WTC11 (cell line): ENCODE data around the gene RAPGEF5. TPM values are rescaled to one million over a fixed set of nuclear protein-coding genes. Genes with fewer than 3 reads are reported as not detected.

Experiments used
- ATAC-seq: fragments of 200-7000 bp; cut with Tn5 transposase; 2 replicates; pipeline ENCODE4 v1.10.0; 2021; ENCODE audit warnings: mild to moderate bottlenecking, moderate library complexity
- CTCF ChIA-PET: fragments of 300-600 bp; sonication (Branson Sonifier 250); formaldehyde crosslinking; loops from one replicate; lab custom pipeline; 2021; ENCODE audit warnings: antibody characterized with exemption; lab: Charles Lee
- POLR2A ChIA-PET: fragments of 350-600 bp; sonication (Branson Sonifier 250); formaldehyde crosslinking; loops from one replicate; lab custom pipeline; 2021; ENCODE audit warnings: antibody characterized with exemption; lab: Charles Lee
- DNase-seq: peaks from one replicate; pipeline ENCODE4 v3.0.0; 2021; ENCODE audit warnings: low spot score
- H3K27ac Mint-ChIP-seq: 2 replicates; pipeline ENCODE4 v1.8.0; 2021; ENCODE audit warnings: mixed read lengths
- H3K27me3 Mint-ChIP-seq: 2 replicates; pipeline ENCODE4 v1.8.0; 2021; ENCODE audit warnings: low read depth, mild to moderate bottlenecking, moderate library complexity, mixed read lengths
- H3K36me3 Mint-ChIP-seq: 2 replicates; pipeline ENCODE4 v1.8.0; 2021; ENCODE audit warnings: mixed read lengths
- H3K4me1 Mint-ChIP-seq: 2 replicates; pipeline ENCODE4 v1.8.0; 2022; ENCODE audit warnings: mixed read lengths
- H3K4me3 Mint-ChIP-seq: 2 replicates; pipeline ENCODE4 v1.8.0; 2021; ENCODE audit warnings: mild to moderate bottlenecking, moderate library complexity, mixed read lengths
- H3K9me3 Mint-ChIP-seq: 2 replicates; pipeline ENCODE4 v1.8.0; 2021; ENCODE audit warnings: mixed read lengths
- ATF2 ChIP-seq: sonication (generic); formaldehyde crosslinking; IDR thresholded peaks from 2 replicates; pipeline ENCODE4 v1.8.1; 2022; ENCODE audit warnings: low read depth, missing genetic modification reagents, borderline replicate concordance
- ETV6 ChIP-seq: sonication (generic); formaldehyde crosslinking; IDR thresholded peaks from 2 replicates; pipeline ENCODE4 v1.8.1; 2022; ENCODE audit warnings: mild to moderate bottlenecking, missing genetic modification reagents
- GTF2I ChIP-seq: fragments of 250-450 bp; sonication (Bioruptor Pico); conservative IDR thresholded peaks from 2 replicates; pipeline ENCODE4 v1.4.0; 2021; ENCODE audit warnings: mild to moderate bottlenecking
- JAZF1 ChIP-seq: fragments of 250-450 bp; sonication (Bioruptor Pico); IDR thresholded peaks from 2 replicates; pipeline ENCODE4 v1.9.0; 2021; ENCODE audit warnings: moderate library complexity, mild to moderate bottlenecking, inconsistent platforms
- MYBL2 ChIP-seq: sonication (generic); formaldehyde crosslinking; IDR thresholded peaks from 2 replicates; pipeline ENCODE4 v1.8.1; 2023; ENCODE audit warnings: mild to moderate bottlenecking, moderate library complexity, missing genetic modification reagents
- TCF7 ChIP-seq: sonication (generic); formaldehyde crosslinking; IDR thresholded peaks from 2 replicates; pipeline ENCODE4 v1.8.0; 2022; ENCODE audit warnings: mild to moderate bottlenecking, low read depth, missing genetic modification reagents, moderate library complexity
- TEAD1 ChIP-seq: sonication (generic); formaldehyde crosslinking; IDR thresholded peaks from 2 replicates; pipeline ENCODE4 v1.8.0; 2022; ENCODE audit warnings: mild to moderate bottlenecking, missing genetic modification reagents
- USF2 ChIP-seq: sonication (generic); formaldehyde crosslinking; IDR thresholded peaks from 2 replicates; pipeline ENCODE4 v1.8.1; 2023; ENCODE audit warnings: mild to moderate bottlenecking, missing genetic modification reagents, moderate library complexity
- ZBTB21 ChIP-seq: sonication (generic); formaldehyde crosslinking; IDR thresholded peaks from 2 replicates; pipeline ENCODE4 v1.8.1; 2023; ENCODE audit warnings: mild to moderate bottlenecking, missing genetic modification reagents, borderline replicate concordance
- ZNF263 ChIP-seq: sonication (generic); formaldehyde crosslinking; IDR thresholded peaks from 2 replicates; pipeline ENCODE4 v1.8.1; 2022; ENCODE audit warnings: low read depth, mild to moderate bottlenecking, moderate library complexity, missing genetic modification reagents
- total RNA-seq: library from RNA; stranded (reverse); gene quantifications from 3 replicates; pipeline ENCODE4 v1.2.3, GENCODE V29; 2021
- TF ChIP-seq, protein P1 (sequence below): sonication (generic); formaldehyde crosslinking; IDR thresholded peaks from 2 replicates; pipeline ENCODE4 v1.8.1; 2022; ENCODE audit warnings: missing genetic modification reagents, borderline replicate concordance
- TF ChIP-seq, protein P2 (sequence below): sonication (generic); formaldehyde crosslinking; IDR thresholded peaks from 2 replicates; pipeline ENCODE4 v1.8.0; 2023; ENCODE audit warnings: missing genetic modification reagents, mild to moderate bottlenecking, borderline replicate concordance
- TF ChIP-seq, protein P3 (sequence below): sonication (generic); formaldehyde crosslinking; IDR thresholded peaks from 2 replicates; pipeline ENCODE4 v1.8.0; 2022; ENCODE audit warnings: mild to moderate bottlenecking, missing genetic modification reagents

Gene RAPGEF5
- total RNA-seq, 1 experiment from 2014 or later, result 12.3 TPM

DNA sequence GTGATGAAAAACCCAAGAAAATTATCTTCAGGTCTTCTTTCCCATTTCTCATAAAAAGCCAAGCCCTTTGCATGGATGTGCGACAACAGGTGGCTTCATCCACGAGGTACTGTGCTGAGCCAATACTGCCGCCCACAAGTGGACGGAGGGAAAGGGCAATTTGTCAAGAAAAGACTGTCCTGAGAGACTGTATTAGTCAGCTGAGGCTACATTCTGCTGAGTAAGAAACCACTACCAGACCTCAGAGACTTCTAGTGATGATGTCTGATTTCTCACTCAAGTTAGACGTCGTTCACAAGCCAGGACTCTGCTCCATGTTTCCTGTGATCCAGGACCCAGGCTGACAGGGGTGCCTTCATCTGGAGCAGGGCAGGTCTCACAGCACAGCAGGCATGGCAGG, 239.7 kb downstream of the RAPGEF5 start:
- Mint-ChIP-seq H3K27ac (no peak overlapping the region), H3K36me3 (peaks cover 2% of the 10 kb centered on the region; the same call in 1 of the 2 replicates), H3K27me3 (no peaks in the 10 kb centered on the region), H3K4me1 (no peaks in the 10 kb centered on the region), H3K9me3 (no peaks in the 10 kb centered on the region), H3K4me3 (no peak overlapping the region)
- DNase-seq (no peak), ATAC-seq (no peak)
- ChIA-PET POLR2A (no interaction called here), CTCF (interaction anchor here (1.1 kb wide), 1 partner anchor 335 kb away, joined by 3 read pairs; no protein-coding TSS in a partner anchor)
- TF ChIP-seq, protein P1, sequence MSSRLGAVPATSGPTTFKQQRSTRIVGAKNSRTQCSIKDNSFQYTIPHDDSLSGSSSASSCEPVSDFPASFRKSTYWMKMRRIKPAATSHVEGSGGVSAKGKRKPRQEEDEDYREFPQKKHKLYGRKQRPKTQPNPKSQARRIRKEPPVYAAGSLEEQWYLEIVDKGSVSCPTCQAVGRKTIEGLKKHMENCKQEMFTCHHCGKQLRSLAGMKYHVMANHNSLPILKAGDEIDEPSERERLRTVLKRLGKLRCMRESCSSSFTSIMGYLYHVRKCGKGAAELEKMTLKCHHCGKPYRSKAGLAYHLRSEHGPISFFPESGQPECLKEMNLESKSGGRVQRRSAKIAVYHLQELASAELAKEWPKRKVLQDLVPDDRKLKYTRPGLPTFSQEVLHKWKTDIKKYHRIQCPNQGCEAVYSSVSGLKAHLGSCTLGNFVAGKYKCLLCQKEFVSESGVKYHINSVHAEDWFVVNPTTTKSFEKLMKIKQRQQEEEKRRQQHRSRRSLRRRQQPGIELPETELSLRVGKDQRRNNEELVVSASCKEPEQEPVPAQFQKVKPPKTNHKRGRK (CRISPR knock-in tag), result no peak
- TF ChIP-seq GTF2I (CRISPR knock-in tag) (no peak), ZNF263 (CRISPR knock-in tag) (no peak), JAZF1 (CRISPR knock-in tag) (no peak), ZBTB21 (CRISPR knock-in tag) (no peak)
- TF ChIP-seq, protein P2, sequence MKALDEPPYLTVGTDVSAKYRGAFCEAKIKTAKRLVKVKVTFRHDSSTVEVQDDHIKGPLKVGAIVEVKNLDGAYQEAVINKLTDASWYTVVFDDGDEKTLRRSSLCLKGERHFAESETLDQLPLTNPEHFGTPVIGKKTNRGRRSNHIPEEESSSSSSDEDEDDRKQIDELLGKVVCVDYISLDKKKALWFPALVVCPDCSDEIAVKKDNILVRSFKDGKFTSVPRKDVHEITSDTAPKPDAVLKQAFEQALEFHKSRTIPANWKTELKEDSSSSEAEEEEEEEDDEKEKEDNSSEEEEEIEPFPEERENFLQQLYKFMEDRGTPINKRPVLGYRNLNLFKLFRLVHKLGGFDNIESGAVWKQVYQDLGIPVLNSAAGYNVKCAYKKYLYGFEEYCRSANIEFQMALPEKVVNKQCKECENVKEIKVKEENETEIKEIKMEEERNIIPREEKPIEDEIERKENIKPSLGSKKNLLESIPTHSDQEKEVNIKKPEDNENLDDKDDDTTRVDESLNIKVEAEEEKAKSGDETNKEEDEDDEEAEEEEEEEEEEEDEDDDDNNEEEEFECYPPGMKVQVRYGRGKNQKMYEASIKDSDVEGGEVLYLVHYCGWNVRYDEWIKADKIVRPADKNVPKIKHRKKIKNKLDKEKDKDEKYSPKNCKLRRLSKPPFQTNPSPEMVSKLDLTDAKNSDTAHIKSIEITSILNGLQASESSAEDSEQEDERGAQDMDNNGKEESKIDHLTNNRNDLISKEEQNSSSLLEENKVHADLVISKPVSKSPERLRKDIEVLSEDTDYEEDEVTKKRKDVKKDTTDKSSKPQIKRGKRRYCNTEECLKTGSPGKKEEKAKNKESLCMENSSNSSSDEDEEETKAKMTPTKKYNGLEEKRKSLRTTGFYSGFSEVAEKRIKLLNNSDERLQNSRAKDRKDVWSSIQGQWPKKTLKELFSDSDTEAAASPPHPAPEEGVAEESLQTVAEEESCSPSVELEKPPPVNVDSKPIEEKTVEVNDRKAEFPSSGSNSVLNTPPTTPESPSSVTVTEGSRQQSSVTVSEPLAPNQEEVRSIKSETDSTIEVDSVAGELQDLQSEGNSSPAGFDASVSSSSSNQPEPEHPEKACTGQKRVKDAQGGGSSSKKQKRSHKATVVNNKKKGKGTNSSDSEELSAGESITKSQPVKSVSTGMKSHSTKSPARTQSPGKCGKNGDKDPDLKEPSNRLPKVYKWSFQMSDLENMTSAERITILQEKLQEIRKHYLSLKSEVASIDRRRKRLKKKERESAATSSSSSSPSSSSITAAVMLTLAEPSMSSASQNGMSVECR (CRISPR knock-in tag), result no peak
- TF ChIP-seq, all 79 proteins: peak for 0

DNA sequence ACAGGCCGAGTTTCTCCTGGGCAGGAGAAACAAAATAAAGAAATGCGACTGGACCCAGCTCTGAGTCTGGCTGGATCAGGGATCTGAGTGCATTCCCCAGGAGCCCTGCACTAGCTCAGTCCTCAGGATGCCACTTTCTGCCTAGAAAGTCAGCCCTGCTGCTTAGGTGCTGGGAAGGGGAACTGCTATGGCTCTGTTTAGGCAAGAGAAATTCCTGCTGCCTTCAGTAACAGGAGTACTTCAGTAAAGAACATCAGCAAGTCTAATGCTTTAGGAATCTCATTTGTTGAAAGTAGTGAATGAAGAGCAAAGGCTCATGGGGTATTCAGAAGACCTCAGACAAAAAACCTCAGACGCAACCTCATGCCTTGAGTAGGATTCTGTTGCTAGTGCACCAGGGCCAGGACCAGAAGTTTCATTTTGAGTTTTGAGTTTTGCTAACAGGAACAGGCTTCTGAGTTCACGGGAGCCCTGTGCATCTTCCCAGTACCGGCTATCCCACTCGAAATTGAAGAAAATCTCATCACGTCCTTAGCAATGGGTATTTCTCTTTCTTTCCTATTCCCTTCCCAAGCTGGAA, 240.4 kb downstream of the RAPGEF5 start:
- DNase-seq (no peak), ATAC-seq (no peak)
- no peak overlapping the region for H3K4me3 Mint-ChIP-seq
- ChIA-PET POLR2A (interaction anchor here (0.6 kb wide), 1 partner anchor 172 kb away, joined by 4 read pairs; no protein-coding TSS in a partner anchor), CTCF (interaction anchor here (1.1 to 1.3 kb wide), 2 partner anchors 336 to 383 kb away, joined by 3 to 4 read pairs; partner anchors contain the start of gene STEAP1B)
- no peaks in the 10 kb centered on the region for H3K36me3 Mint-ChIP-seq
- H3K9me3 Mint-ChIP-seq, result no peaks in the 10 kb centered on the region
- no peak overlapping the region for H3K27ac Mint-ChIP-seq
- TF ChIP-seq MYBL2, result no peak
- no peak for TF ChIP-seq ETV6
- no peak for TF ChIP-seq TCF7 (CRISPR knock-in tag)
- TF ChIP-seq, protein P3, sequence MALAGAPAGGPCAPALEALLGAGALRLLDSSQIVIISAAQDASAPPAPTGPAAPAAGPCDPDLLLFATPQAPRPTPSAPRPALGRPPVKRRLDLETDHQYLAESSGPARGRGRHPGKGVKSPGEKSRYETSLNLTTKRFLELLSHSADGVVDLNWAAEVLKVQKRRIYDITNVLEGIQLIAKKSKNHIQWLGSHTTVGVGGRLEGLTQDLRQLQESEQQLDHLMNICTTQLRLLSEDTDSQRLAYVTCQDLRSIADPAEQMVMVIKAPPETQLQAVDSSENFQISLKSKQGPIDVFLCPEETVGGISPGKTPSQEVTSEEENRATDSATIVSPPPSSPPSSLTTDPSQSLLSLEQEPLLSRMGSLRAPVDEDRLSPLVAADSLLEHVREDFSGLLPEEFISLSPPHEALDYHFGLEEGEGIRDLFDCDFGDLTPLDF, result no peak
- TF ChIP-seq ATF2 (CRISPR knock-in tag), result no peak
- no peak for TF ChIP-seq TEAD1 (CRISPR knock-in tag)
- no peak for TF ChIP-seq USF2 (CRISPR knock-in tag)
- no peak for TF ChIP-seq ZNF263 (CRISPR knock-in tag)
- H3K4me1 Mint-ChIP-seq, result no peaks in the 10 kb centered on the region
- no peaks in the 10 kb centered on the region for H3K27me3 Mint-ChIP-seq
